K562 treated with DMSO at 1 percent for 24 hours (cell line): Measurements from ENCODE around the gene BTG3. TPM values are rescaled to one million over a fixed set of nuclear protein-coding genes. Genes with fewer than 3 reads are reported as not detected.

Source experiments
- total RNA-seq: library from RNA; unstranded; fragments of 300-600 nt; gene quantifications from 2 replicates; pipeline ENCODE4 v1.2.3, GENCODE V29; 2022; ENCODE audit warnings: low read depth; ENCODE audit not compliant: insufficient read depth

The BTG3 gene, protein sequence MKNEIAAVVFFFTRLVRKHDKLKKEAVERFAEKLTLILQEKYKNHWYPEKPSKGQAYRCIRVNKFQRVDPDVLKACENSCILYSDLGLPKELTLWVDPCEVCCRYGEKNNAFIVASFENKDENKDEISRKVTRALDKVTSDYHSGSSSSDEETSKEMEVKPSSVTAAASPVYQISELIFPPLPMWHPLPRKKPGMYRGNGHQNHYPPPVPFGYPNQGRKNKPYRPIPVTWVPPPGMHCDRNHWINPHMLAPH
- total RNA-seq, result 11.9 and 13.9 TPM in 2 replicates

DNA sequence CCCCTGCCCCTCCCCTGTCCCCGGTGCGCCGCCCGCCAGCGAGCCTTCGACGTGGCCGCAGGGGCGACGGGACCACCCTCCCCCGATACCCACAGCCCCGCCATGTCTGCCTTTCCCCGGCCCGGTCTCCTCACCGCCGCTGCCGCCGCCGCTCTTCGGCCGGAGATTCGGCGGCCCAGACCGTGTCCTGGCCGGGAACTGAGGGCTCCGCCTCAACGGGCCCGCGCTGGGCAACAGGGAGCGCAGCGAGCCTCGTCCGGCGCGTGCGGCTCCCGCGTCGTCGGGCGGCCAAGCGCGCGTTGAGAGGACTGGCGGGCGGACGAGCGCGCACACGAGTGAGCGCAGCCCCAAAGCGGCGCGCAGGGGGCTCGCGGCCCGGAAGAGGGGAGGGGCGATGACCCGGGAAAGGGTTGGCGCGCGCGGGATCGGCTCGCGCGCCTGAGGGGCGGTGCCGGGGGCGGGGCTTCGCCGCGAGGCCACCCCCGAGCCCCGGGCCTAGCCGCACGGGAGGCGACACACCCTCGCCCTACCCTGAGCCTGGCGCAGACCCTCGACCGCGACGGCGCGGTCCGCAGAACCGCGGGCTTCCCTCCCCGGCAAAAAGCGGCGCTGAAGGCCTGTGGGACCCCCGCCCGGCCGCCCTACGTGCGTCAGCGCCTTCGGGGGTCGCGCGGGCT lies at the start of gene BTG3:
BTG3 (minus strand) TSS at position 337 of the 677 bp plus-strand sequence. CDS start 3,757 bp downstream, outside the sequence.

Other genes with a start within 250 kb of the BTG3 start
- gene CXADR, start 99.9 kb downstream of the BTG3 start, total RNA-seq, result 0.37 TPM in 1 of 2 replicates, not detected in the other
- gene C21orf91, start 206.5 kb upstream of the BTG3 start, total RNA-seq, result 4.3 and 5.4 TPM in 2 replicates